ENCODE results near the gene EML1.

- TF ChIP-seq, protein P1, sequence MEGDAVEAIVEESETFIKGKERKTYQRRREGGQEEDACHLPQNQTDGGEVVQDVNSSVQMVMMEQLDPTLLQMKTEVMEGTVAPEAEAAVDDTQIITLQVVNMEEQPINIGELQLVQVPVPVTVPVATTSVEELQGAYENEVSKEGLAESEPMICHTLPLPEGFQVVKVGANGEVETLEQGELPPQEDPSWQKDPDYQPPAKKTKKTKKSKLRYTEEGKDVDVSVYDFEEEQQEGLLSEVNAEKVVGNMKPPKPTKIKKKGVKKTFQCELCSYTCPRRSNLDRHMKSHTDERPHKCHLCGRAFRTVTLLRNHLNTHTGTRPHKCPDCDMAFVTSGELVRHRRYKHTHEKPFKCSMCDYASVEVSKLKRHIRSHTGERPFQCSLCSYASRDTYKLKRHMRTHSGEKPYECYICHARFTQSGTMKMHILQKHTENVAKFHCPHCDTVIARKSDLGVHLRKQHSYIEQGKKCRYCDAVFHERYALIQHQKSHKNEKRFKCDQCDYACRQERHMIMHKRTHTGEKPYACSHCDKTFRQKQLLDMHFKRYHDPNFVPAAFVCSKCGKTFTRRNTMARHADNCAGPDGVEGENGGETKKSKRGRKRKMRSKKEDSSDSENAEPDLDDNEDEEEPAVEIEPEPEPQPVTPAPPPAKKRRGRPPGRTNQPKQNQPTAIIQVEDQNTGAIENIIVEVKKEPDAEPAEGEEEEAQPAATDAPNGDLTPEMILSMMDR (conservative IDR thresholded peaks at IDR 0.05 in 1 of 2, IDR thresholded peaks at IDR 0.05 in 1 of 2; ENCODE audit: extremely low read depth in 1 of 2, insufficient read depth in 1 of 2, low read depth in 1 of 2, low read length in 2 of 2), result no peak
- TF ChIP-seq EZH2 (IDR thresholded peaks at IDR 0.05; ENCODE audit: borderline replicate concordance, low read length), result no peak
Measured at GRCh38 chr14:99802301-99803105, 9.3 kb downstream of the EML1 start.
